Measurements from ENCODE around the gene RBM14. TPM values are rescaled to one million over a fixed set of nuclear protein-coding genes. Genes with fewer than 3 reads are reported as not detected.
"Not testable (repeated sequence)": the region's sequence is repeated elsewhere in the genome, so short reads cannot be mapped to it uniquely, and the experiment has no call there.

RBM14 gene
- total RNA-seq, 1 experiment from 2014 or later: 38.1 TPM

DNA sequence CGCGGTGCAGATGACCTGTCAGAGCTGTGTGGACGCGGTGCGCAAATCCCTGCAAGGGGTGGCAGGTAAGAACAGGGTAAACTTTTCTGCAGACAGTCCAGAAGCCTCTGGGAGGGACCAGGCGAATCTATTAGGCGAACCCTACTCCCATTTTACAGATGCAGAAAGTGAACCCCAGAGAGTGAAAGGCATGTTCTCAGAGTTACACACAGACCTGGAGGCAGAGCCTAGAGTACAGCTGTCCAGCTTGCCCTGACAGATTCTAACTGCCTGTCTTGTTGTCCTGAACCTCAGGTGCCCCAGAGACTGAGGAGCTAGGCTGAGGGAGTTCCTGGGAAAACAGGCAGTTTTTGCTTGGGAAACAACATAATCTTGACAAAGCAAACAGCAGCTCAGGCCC is 22.8 kb upstream of the RBM14 start:
- DNase-seq (ENCODE audit: extremely low read depth, low read depth): no peak

DNA sequence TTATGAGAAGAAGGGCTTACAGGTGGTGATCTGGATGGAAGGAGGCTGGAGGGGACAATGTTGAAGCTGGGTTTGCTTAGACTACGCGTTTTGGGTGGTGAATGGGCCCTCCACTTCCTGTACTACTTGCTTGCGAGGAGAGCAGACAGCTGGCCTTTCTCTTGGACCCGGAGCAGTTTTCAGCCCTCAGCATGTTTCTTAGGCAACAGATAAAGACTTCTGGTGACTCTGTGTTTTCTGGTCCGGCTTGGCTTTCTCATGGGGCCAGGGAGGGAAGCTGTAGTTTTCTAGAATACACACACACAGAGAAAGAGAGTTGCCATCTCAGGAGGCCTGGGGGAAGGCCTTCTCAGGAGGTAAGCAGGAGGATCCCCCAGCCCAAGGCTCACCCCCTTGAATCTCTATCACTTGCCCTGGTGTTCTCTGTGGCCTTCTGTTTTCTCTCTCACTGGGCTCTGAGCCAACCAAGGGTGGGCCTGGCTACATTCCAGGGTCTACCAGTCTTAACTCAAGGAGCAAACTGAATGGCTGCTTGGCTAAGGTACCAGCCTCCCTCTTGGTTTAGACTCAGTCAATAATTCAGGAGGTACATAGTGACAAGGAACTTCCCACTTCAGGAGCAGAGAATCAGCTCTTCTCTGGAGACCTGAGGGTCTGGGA is 21.1 kb upstream of the RBM14 start:
- DNase-seq (ENCODE audit: extremely low read depth, low read depth): no peak

DNA sequence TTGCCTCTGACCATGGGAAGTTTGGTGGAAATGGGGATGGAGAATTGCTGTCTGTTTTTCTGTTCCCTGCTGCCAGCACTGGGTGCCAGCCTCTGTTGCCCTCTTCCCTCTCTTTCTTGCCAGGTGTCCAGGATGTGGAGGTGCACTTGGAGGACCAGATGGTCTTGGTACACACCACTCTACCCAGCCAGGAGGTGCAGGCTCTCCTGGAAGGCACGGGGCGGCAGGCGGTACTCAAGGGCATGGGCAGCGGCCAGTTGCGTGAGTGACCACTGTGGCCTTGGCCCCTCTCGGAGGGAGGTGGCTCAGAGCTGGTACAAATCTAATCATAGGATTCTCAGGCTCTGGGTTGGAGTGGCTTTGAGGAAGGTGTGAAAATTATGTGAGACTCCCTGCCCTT is 17.4 kb upstream of the RBM14 start:
- no peak for DNase-seq (ENCODE audit: extremely low read depth, low read depth)

DNA sequence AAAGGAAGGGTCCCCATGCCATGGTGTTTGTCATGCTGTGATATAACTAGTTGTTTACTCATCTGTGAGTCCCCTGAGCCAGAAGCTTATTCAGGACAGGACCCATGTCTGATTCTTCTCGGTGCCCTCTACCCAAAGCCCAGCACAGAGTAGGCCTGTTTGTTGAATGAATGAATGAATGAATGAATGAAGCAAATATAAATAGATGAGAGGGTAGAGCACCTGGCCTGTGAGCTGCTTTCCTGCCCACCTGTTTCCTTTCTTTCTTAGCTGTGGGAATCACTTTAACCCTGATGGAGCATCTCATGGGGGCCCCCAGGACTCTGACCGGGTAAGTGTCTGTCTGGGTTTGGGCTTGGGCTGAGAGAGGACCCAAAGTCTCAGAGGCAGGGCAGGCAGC is 16.2 kb upstream of the RBM14 start:
- no peak for DNase-seq (ENCODE audit: extremely low read depth, low read depth)

DNA sequence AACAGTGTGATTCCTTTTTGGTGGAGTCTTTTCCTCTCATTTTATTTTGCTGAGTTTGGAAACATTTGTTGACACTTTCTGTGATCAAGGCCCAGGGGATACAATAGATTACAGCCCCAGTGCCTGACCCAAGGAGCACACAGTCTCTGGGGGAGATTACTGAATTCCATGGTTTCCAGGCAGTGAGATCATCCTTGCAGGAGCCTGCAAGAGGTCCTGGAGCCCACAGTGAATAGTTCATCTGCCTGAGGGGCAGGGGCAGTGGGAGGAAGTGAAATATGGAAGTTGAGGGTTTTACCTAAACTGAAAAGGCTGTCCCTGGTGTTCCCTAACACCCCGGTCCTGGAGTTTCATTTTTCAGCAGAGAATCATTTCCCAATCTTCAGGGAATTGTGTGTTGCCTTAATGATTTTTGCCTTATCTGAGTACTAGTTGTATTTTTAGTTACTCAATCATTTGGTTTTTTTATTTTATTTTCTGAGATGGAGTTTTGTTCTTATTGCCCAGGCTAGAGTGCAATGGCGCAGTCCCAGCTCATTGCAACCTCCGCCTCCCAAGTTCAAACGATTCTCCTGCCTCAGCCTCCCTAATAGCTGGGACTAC is 15.7 kb upstream of the RBM14 start:
- DNase-seq (ENCODE audit: extremely low read depth, low read depth): no peak

DNA sequence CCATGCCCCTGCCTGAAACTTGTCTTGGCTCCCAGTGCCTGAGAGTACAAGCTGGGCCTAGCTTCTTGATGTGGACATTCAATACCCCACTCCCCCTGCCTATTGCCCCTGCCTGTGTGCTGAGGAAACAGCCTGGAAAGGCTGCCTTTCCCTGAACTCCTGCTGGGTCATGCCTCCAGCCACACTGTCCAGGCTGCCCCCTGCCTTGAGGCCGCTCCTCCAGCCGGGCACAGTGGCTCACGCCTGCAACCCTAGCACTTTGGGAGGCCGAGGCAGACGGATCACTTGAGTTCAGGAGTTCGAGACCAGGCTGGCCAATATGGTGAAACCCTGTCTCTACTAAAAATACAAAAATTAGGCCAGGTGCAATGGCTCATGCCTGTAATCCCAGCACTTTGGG is 13.4 kb upstream of the RBM14 start:
- DNase-seq (ENCODE audit: extremely low read depth, low read depth): no peak

DNA sequence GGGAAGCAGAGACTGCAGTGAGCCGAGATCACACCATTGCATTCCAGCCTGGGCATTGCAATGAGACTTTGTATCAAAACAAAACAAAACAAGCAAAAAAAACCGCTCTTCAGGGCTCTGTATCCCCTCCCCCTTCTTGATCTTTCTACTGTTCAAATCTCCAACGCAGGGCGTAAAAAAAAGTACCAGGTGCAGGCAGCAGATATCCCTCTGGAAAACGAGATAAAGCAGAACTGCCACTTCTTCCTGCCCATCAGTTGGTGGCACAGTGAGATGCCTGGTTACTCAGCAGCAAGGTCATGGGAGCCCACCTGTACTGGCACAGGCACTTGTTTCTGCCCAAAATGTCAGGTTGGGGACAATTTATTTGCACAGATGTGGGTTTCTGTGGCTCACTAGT is 12.3 kb upstream of the RBM14 start:
- DNase-seq (ENCODE audit: extremely low read depth, low read depth): no peak

DNA sequence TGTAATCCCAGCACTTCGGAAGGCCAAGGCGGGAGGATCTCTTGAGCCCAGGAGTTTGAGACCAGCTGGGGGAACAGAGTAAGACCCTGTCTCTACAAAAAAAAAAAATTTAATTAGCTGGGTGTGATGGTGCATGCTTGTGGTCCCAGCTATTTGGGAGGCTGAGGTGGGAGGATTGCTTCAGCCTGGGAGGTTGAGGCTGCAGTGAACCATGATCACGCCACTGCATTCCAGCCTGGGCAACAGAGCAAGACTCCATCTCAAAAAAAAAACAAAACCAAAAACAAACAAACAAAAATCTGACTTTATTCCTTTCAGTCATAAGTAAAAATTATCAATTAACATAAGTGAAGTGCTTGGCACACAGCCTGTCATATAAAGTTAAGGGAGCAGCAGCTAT is 9.8 kb upstream of the RBM14 start:
- DNase-seq (ENCODE audit: extremely low read depth, low read depth): not testable (repeated sequence)

DNA sequence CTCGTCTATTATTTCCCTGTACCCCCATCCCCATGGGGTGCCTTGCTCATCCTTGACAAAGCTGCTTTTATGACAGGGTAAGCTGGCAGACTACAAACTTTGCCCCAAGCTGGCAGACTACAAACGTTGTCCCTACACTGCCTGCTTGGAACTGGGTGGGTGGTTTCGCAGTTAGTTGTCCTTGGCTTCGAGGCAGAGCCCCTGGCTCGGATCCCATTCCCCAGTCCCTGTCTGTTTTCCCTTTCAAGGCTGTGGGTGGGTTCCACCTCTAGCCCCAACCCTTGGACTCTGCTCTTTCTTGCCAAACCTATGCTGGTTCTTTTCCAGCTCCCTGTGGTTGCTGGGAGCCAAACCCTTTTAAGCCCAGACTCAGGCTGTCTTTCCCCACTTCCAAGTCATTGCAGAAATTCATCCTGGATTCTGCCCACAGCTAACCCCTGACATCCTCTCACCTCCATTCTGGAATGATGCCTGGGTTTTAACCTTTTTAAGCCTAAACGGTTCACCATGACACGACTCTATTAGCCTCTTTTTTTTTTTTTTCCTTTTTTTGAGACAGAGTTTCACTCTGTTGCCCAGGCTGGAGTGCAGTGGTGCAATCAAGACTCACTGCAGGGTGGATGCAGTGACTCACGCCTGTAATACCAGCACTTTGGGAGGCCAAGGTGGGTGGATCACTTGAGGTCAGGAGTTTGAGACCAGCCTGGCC is 9.2 kb upstream of the RBM14 start:
- DNase-seq (ENCODE audit: extremely low read depth, low read depth): no peak

DNA sequence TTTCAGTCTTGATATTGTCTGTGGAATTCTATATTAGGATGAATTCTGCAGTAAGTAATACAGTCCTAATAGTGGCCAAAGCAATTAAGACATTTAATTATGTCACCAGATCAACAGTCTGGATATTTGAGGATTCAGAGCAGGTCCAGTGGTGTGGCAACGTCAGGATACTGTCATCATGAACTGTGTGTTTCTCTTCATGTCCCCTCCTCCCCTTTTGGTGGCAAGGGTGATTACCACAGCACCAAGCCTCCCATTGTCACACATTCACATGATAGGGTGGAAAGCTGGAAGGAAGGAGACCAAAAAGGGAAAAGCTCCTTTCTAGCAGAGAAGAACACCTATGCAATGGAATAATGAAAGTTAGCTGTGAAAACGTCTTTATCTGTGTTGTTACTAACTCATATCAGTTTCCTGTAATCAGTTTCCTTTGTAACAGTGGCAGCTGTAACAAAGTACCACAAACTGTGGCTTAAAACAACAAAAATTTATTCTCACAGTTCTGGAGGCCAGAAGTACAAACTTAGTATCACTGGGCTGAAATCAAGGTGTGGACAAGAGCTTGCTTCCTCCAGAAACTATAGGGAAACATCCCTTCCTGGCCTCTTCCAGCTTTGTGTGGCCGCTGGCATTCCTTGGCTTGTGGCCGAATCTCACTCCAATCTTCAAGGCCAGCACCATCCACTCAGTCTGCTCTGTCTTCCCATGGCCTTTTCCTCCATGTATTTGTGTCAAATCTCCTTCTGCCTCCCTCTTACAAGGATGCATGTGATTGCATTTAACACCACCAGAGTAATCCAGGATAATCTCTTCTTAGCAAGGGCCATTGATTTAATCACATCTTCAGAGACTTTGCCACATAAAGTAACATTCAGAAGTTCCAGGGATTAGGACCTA is 6.5 kb upstream of the RBM14 start:
- DNase-seq (ENCODE audit: extremely low read depth, low read depth): no peak

DNA sequence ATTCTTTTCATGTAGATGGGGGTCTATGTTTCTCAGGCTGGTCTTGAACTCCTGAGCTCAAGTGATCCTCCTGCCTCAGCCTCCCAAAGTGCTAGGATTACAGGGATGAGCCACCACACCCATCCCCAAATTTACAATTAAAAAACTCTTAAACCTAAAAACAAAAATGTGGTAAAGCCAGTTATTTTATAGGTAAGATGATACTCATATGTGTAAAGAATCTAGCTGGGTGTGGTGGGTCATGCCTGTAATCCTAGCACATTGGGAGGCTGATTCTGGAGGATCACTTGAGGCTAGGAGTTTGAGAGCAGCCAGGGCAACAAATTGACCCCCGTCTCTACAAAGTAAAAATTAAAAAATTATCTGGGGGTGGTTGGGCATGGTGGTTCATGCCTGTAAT is 4.0 kb upstream of the RBM14 start:
- DNase-seq (ENCODE audit: extremely low read depth, low read depth): no peak

DNA sequence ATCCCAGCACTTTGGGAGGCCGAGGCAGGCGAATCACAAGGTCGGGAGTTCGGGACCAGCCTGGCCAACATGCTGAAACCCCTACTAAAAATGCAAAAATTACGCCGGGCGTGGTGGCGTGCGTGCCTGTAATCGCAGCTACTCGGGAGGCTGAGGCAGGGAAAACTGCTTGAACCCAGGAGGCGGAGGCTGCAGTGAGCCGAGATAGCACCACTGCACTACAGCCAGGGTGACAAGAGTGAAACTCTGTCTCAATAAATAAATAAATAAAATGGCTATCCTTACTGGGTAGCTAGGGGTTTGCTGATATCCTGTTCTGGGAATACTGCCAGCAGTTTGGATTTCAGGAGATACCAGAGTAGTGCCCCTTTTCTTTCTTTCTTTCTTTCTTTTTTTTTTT is 2.4 kb upstream of the RBM14 start:
- no peak for DNase-seq (ENCODE audit: extremely low read depth, low read depth)

DNA sequence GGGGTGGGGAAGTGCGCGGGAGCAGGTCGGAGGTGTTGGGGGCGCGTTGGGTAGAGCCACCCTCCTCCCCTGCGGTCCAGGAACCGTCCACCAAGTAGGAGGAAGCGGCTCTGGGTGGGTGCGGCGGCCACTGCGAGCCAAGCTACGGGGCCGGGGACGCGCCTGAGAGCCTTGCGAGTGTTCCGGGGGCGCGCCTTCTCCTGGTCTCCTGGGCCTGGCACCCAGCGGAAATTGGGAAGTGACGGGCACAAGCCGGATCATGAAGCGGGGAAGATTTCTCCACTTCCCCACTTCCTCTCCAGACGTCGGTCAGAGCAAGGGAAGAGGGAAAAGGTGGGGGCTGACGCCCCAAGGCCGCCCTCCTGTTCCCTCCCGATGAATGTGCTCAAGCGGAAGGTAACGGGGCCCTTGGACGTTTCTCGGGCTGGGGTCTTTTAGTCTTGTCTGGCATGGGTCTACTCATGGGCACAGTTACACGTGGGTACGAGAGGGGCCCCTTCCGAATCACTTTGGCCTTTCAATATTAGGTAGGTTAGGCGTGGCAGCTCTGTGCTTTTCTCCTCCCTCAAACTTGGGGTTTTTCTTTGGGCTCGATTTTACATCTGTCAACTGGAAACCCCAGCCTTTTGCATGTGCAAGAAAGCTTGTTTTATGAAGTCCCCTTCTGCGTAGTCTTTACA is 865 bp downstream of the RBM14 start:
- DNase-seq (ENCODE audit: extremely low read depth, low read depth): no peak

DNA sequence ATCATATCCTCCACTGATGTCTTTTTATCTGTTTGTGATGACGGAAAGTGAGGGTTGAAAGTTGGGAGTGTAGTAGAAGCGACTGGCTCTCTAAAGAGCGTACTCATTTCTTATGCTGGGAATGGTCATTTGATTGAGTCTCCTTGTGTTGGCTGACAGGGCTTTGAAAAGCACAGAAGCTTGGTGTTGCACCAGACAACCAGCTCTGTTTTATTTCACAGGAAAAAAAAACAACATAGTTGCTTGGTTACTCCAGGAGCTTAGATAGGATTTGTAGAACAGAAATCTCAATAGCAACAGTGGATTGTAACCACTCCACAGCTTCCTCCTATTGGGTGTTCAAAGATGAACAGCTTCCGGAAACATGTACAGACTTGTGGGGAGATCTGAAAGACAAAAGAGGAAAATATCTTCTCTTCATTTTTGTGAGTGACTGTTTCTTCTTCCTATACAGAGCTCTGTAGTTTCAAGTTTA is 2.7 kb downstream of the RBM14 start:
- DNase-seq (ENCODE audit: extremely low read depth, low read depth): no peak

DNA sequence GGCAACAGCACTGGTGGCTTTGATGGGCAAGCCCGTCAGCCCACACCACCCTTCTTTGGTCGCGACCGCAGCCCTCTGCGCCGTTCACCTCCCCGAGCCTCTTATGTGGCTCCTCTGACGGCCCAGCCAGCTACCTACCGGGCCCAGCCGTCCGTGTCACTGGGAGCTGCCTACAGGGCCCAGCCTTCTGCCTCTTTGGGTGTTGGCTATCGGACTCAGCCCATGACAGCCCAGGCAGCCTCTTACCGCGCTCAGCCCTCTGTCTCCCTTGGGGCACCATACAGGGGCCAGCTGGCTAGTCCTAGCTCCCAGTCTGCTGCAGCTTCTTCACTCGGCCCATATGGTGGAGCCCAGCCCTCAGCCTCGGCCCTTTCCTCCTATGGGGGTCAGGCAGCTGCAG is 8.0 kb downstream of the RBM14 start:
- no peak for DNase-seq (ENCODE audit: extremely low read depth, low read depth)

DNA sequence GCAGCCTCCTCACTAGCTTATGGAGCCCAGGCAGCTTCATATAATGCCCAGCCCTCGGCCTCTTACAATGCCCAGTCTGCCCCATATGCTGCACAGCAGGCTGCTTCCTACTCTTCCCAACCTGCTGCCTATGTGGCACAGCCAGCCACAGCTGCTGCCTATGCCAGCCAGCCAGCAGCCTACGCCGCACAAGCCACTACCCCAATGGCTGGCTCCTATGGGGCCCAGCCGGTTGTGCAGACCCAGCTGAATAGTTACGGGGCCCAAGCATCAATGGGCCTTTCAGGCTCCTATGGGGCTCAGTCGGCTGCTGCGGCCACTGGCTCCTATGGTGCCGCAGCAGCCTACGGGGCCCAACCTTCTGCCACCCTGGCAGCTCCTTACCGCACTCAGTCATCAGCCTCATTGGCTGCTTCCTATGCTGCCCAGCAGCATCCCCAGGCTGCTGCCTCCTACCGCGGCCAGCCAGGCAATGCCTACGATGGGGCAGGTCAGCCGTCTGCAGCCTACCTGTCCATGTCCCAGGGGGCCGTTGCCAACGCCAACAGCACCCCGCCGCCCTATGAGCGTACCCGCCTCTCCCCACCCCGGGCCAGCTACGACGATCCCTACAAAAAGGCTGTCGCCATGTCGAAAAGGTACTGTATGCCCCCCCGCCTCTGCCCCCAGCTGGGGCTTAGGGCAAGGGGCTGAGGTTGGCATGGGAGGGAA is 8.8 kb downstream of the RBM14 start:
- DNase-seq (ENCODE audit: extremely low read depth, low read depth): no peak

DNA sequence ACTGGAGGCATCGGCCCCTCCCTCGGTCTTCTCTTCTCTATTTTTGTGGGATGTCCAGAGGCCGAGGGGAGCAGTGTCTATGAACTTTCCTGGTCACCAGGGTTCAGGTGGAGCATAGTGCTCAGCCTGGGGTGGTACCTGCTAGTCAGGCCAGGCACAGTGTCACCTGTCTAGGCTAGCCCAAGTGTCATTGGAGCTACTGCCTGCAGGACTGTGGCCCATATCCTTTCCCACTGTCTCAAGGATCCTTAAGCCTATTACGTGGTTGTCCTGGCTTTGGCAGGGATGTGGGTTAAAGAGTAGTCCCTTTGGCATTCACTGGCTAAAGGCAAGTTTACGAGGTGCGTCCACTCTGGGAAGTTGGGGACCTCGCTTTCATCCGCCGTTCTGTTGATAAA is 9.3 kb downstream of the RBM14 start:
- DNase-seq (ENCODE audit: extremely low read depth, low read depth): no peak

DNA sequence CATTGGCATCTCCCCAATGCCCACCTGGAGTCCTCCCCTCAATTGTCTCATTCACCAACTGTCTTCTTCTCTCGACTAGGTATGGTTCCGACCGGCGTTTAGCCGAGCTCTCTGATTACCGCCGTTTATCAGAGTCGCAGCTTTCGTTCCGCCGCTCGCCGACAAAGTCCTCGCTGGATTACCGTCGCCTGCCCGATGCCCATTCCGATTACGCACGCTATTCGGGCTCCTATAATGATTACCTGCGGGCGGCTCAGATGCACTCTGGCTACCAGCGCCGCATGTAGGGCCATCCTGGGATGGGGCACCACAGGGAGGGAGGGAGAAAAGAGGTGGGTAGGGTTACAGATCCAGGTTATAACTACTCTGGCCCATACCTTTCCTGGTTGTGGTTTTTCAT is 10.0 kb downstream of the RBM14 start:
- no peak for DNase-seq (ENCODE audit: extremely low read depth, low read depth)

DNA sequence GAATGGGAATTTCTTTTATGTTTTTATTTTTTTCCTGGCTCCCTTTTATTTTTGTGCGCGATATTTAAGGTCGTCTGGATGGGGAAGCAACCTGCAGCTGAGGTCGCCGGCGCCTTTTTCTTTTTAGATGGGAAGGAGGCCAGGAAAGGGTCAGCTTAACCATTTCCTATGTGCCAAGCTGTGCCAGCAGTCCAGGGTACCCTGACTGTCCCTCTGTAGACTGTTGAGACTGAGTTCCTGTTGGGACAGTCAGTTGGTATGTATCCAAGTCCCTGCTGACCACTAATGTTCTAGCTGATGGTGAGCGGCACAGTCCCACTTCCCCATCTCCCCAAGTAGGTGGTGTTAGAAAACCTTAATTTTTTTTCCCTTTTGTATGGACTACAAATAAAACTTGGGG is 10.5 kb downstream of the RBM14 start:
- no peak for DNase-seq (ENCODE audit: extremely low read depth, low read depth)

DNA sequence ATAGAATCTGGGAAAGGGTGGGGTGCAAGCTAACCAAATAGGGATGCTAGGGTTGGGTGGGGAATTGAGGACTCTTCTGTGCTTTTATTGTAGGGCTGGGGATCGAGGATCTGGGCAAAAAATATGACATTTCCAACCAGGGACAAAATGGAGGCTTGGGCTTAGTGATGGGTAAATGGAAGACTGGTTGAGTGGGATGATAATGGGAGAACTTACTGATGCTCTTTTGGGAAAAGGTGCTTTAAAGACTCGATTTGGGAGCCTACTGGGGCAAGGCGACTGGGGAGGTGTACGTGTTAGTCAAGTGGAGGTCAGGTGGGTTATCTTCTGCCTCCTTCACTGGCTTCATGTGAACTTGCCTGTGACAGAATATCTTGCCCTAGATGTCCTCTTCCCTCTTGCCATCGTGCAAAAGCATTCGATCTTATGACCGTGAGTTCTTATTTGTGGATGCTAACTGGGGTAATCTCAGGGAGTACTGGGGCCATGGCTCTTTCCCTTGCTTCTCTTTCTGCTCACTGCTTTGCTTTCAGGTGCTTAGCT is 11.7 kb downstream of the RBM14 start:
- no peak for DNase-seq (ENCODE audit: extremely low read depth, low read depth)

Measured in NCI-H460 (cell line).